ENCODE data around the gene PEPD. TPM values are rescaled to one million over a fixed set of nuclear protein-coding genes. Genes with fewer than 3 reads are reported as not detected.
"Not testable (repeated sequence)": the region's sequence is repeated elsewhere in the genome, so short reads cannot be mapped to it uniquely, and the experiment has no call there.

The PEPD gene
- polyA plus RNA-seq, 6 donors from 2014 or later: 83.7 to 143 (median 95.4) TPM

GRCh38 chr19:33555726-33556125 lies 34.1 kb upstream of the PEPD start:
- not testable (repeated sequence) for DNase-seq

DNA sequence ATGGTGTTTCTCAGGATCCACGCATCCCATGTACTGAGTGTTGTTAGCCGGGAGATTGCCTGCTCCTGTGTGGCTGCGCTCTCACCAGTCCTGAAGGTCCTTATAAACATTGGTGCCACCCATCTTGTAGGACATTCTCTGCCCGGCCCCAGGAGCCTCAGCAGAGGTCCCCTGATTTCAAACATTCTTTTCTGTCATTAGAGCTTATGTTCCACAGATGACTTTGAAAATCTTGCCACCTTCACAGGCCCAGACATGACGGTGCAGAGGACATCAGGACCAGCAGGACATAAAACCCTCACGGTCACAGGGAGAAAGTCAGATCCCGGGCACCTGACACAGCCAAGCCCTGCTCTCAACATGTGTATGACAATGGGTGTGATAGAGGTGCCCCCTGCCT lies 33.2 kb upstream of the PEPD start:
- no peaks in the 10 kb centered on the region for H3K36me3 Mint-ChIP-seq
- H3K27ac Mint-ChIP-seq: no peak overlapping the region
- ATAC-seq (ENCODE audit: low read depth in 2 of 2) (no peak), DNase-seq (no peak)
- peak overlapping the region in 1 of 8 donors; percentile 54 for H3K4me3 Mint-ChIP-seq
- peaks cover 0 to 4% (median 0%) of the 10 kb centered on the region in 7 donors for H3K9me3 Mint-ChIP-seq
- peaks cover 0 to 3% (median 0%) of the 10 kb centered on the region in 3 donors for H3K4me1 Mint-ChIP-seq
- H3K27me3 Mint-ChIP-seq: peaks cover 0 to 9% (median 4%) of the 10 kb centered on the region in 3 donors

More at GRCh38 chr19:33555726-33556125, 34.1 kb upstream of the PEPD start:
- H3K27me3 Mint-ChIP-seq; H3K9me3 Mint-ChIP-seq; ATAC-seq (ENCODE audit: low read depth in 2 of 2); H3K27ac Mint-ChIP-seq; H3K36me3 Mint-ChIP-seq; H3K4me1 Mint-ChIP-seq; H3K4me3 Mint-ChIP-seq: not testable (repeated sequence)

DNA sequence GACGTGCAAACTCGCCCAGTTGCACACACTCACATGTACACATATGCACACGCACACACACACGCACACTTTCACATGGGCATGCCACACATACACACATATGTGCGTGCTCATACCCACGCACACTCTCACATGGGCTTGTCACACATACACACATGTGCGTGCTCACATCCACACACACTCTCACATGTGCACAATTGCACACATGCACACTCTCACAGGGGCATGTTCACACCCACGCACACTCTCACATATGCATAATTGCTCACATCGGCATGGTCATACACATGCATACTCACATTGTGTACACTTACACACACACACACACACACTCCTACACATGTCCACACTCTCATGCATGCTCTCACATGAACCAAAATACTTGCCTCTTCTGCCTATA lies 32.8 kb upstream of the PEPD start:
- H3K27me3 Mint-ChIP-seq: peaks cover 0 to 9% (median 4%) of the 10 kb centered on the region in 3 donors
- H3K4me1 Mint-ChIP-seq: peaks cover 0 to 3% (median 0%) of the 10 kb centered on the region in 3 donors
- H3K27ac Mint-ChIP-seq: no peak overlapping the region
- H3K9me3 Mint-ChIP-seq: peaks cover 0 to 4% (median 0%) of the 10 kb centered on the region in 7 donors
- no peaks in the 10 kb centered on the region for H3K36me3 Mint-ChIP-seq
- DNase-seq: no peak
- no peak for ATAC-seq (ENCODE audit: low read depth in 2 of 2)
- H3K4me3 Mint-ChIP-seq: peak overlapping the region in 1 of 8 donors; percentile 54

GRCh38 chr19:33553530-33554310 lies 32.1 kb upstream of the PEPD start:
- H3K27ac Mint-ChIP-seq: no peak overlapping the region

GRCh38 chr19:33552928-33553279 lies 31.3 kb upstream of the PEPD start:
- no peak overlapping the region for H3K4me3 Mint-ChIP-seq
- H3K4me1 Mint-ChIP-seq: peaks cover 0 to 3% (median 0%) of the 10 kb centered on the region in 3 donors
- H3K27ac Mint-ChIP-seq: no peak overlapping the region
- H3K9me3 Mint-ChIP-seq: peaks cover 0 to 4% (median 0%) of the 10 kb centered on the region in 7 donors
- H3K36me3 Mint-ChIP-seq: no peaks in the 10 kb centered on the region
- DNase-seq (no peak), ATAC-seq (ENCODE audit: low read depth in 2 of 2) (no peak)
- peaks cover 0 to 4% (median 4%) of the 10 kb centered on the region in 3 donors for H3K27me3 Mint-ChIP-seq

More at GRCh38 chr19:33553530-33554310, 32.1 kb upstream of the PEPD start:
- H3K9me3 Mint-ChIP-seq: peaks cover 0 to 4% (median 0%) of the 10 kb centered on the region in 7 donors
- peaks cover 0 to 4% (median 4%) of the 10 kb centered on the region in 3 donors for H3K27me3 Mint-ChIP-seq
- peak overlapping the region in 1 of 8 donors; percentile 66 for H3K4me3 Mint-ChIP-seq
- peaks cover 0 to 3% (median 0%) of the 10 kb centered on the region in 3 donors for H3K4me1 Mint-ChIP-seq
- DNase-seq: no peak
- no peak for ATAC-seq (ENCODE audit: low read depth in 2 of 2)
- H3K36me3 Mint-ChIP-seq: no peaks in the 10 kb centered on the region

DNA sequence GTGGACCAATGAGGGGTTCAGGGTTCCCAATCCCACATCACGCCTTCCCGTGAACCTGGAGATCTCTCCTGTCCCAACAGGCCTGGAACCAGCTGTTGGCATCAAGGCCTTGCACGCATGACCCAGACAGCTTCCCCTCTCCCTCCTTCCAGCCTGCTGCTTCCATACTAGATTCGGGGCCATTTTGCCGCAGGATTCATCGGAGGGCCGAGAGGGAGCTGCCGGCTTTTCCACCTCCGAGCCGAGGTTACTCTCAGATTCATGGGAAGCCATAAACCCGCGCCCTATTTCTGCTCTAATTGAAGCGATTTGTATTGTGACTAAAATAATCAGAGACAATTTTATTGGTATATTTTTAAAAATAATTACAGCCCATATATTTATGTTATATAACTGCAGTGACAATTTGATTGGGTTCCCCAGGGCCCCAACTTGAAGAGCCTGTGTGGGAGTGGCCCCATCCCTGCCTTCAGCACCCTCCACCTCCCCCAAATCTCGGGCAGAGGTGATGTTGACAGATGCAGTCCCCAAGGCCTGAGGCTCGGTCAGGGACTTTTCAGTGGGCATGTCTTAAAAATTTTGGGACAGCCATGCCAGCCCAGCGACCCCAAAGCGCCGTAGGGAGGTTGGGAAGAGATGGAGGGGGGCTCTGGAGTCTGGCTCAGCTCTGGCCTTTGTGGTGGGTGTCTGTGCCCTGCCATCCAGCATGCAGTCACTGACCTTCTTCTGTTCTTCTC lies 30.8 kb upstream of the PEPD start:
- Mint-ChIP-seq H3K36me3 (no peaks in the 10 kb centered on the region), H3K27me3 (peaks cover 0 to 4% (median 4%) of the 10 kb centered on the region in 3 donors)

GRCh38 chr19:33551676-33552075 lies 30.1 kb upstream of the PEPD start:
- ATAC-seq (ENCODE audit: low read depth in 2 of 2): no peak
- peaks cover 0 to 8% (median 4%) of the 10 kb centered on the region in 3 donors for H3K27me3 Mint-ChIP-seq

More for the DNA sequence above, 30.8 kb upstream of the PEPD start:
- DNase-seq: no peak
- no peak overlapping the region for H3K4me3 Mint-ChIP-seq
- H3K4me1 Mint-ChIP-seq: peaks cover 0 to 3% (median 0%) of the 10 kb centered on the region in 3 donors
- no peak overlapping the region for H3K27ac Mint-ChIP-seq
- peaks cover 0 to 4% (median 0%) of the 10 kb centered on the region in 7 donors for H3K9me3 Mint-ChIP-seq
- ATAC-seq (ENCODE audit: low read depth in 2 of 2): no peak

GRCh38 chr19:33550768-33551167 lies 29.2 kb upstream of the PEPD start:
- ATAC-seq (ENCODE audit: low read depth in 2 of 2) (no peak), DNase-seq (no peak)
- Mint-ChIP-seq H3K27ac (no peak overlapping the region), H3K4me3 (no peak overlapping the region), H3K27me3 (peaks cover 0 to 10% (median 4%) of the 10 kb centered on the region in 3 donors), H3K36me3 (no peaks in the 10 kb centered on the region), H3K4me1 (peaks cover 0 to 3% (median 0%) of the 10 kb centered on the region in 3 donors), H3K9me3 (peaks cover 0 to 4% (median 0%) of the 10 kb centered on the region in 7 donors)

More at GRCh38 chr19:33551676-33552075, 30.1 kb upstream of the PEPD start:
- DNase-seq: no peak
- Mint-ChIP-seq H3K9me3 (peaks cover 0 to 4% (median 0%) of the 10 kb centered on the region in 7 donors), H3K4me3 (no peak overlapping the region), H3K36me3 (no peaks in the 10 kb centered on the region), H3K27ac (no peak overlapping the region), H3K4me1 (peaks cover 0 to 3% (median 0%) of the 10 kb centered on the region in 3 donors)

- Mint-ChIP-seq H3K4me1 (no peaks in the 10 kb centered on the region), H3K36me3 (no peaks in the 10 kb centered on the region), H3K9me3 (peaks cover 0 to 2% (median 0%) of the 10 kb centered on the region in 7 donors), H3K27me3 (peaks cover 0 to 15% (median 8%) of the 10 kb centered on the region in 3 donors), H3K4me3 (no peak overlapping the region), H3K27ac (no peak overlapping the region)
- DNase-seq (no peak), ATAC-seq (ENCODE audit: low read depth in 2 of 2) (no peak)
Measured at GRCh38 chr19:33547676-33548075, 26.1 kb upstream of the PEPD start.

DNA sequence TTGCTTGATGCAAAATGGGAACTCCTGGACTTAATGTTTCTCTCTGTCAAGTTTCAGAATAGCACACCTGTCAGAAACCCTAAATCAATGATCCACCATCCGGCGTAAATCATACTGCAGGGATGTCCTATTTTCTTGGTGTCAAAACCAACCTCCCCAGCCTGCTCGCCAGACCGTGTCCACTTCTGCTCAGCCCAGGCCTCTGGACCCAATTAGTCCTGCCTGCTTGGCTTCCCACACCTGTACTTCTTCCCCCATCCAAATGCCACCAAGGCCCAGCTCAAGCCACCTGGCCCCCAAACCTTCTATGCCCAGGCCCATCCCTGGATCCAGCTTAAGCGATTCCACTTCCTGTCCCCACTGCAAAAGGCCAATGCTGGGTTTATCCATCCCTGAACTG lies 25.1 kb upstream of the PEPD start:
- H3K27me3 Mint-ChIP-seq: peaks cover 6 to 15% (median 10%) of the 10 kb centered on the region in 3 donors
- H3K27ac Mint-ChIP-seq: peak overlapping the region in 1 of 6 donors; percentile 76
- no peaks in the 10 kb centered on the region for H3K36me3 Mint-ChIP-seq
- H3K4me1 Mint-ChIP-seq: no peaks in the 10 kb centered on the region
- H3K4me3 Mint-ChIP-seq: peak overlapping the region in 1 of 8 donors; percentile 70
- DNase-seq: no peak
- peaks cover 0 to 1% (median 0%) of the 10 kb centered on the region in 7 donors for H3K9me3 Mint-ChIP-seq
- no peak for ATAC-seq (ENCODE audit: low read depth in 2 of 2)

- H3K27me3 Mint-ChIP-seq: peaks cover 10 to 26% (median 19%) of the 10 kb centered on the region in 3 donors
- ATAC-seq (ENCODE audit: low read depth in 2 of 2) (no peak), DNase-seq (no peak)
- no peaks in the 10 kb centered on the region for H3K9me3 Mint-ChIP-seq
- H3K4me3 Mint-ChIP-seq: no peak overlapping the region
- H3K27ac Mint-ChIP-seq: no peak overlapping the region
- no peaks in the 10 kb centered on the region for H3K36me3 Mint-ChIP-seq
- H3K4me1 Mint-ChIP-seq: no peaks in the 10 kb centered on the region
Measured at GRCh38 chr19:33545217-33545981, 23.8 kb upstream of the PEPD start.

- Mint-ChIP-seq H3K4me1 (no peaks in the 10 kb centered on the region), H3K9me3 (peaks cover 0 to 9% (median 5%) of the 10 kb centered on the region in 7 donors), H3K27me3 (peaks cover 4 to 67% (median 43%) of the 10 kb centered on the region in 3 donors), H3K27ac (no peak overlapping the region), H3K4me3 (peak overlapping the region in 1 of 8 donors; percentile 42), H3K36me3 (no peaks in the 10 kb centered on the region)
- ATAC-seq (ENCODE audit: low read depth in 2 of 2) (no peak), DNase-seq (no peak)
Measured at GRCh38 chr19:33535226-33535625, 13.6 kb upstream of the PEPD start.
